ENCODE data around the gene ASRGL1.

DNA sequence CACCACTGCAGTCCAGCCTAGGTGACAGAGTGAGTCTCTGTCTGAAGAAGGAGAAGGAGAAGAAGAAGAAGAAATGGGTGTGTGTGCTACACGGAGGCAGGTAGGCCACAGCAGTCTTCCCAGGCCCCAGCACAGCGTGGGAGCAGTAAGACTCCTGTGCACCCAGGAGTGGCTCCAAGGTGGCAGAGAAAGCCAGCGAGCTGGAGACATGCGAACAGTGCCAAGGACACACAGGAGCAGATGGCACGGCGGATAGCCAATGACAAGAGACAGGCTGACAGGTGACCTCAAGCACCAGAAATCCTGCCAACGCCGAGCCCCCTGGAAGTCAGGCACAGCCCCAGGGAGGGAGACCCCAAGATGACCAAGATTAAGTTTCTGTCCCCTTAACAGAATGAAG, 72.6 kb downstream of the ASRGL1 start:
- TF ChIP-seq, protein P1, sequence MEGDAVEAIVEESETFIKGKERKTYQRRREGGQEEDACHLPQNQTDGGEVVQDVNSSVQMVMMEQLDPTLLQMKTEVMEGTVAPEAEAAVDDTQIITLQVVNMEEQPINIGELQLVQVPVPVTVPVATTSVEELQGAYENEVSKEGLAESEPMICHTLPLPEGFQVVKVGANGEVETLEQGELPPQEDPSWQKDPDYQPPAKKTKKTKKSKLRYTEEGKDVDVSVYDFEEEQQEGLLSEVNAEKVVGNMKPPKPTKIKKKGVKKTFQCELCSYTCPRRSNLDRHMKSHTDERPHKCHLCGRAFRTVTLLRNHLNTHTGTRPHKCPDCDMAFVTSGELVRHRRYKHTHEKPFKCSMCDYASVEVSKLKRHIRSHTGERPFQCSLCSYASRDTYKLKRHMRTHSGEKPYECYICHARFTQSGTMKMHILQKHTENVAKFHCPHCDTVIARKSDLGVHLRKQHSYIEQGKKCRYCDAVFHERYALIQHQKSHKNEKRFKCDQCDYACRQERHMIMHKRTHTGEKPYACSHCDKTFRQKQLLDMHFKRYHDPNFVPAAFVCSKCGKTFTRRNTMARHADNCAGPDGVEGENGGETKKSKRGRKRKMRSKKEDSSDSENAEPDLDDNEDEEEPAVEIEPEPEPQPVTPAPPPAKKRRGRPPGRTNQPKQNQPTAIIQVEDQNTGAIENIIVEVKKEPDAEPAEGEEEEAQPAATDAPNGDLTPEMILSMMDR (conservative IDR thresholded peaks at IDR 0.05; ENCODE audit: low read depth, low read length) = no peak
- no peak for TF ChIP-seq EZH2 (IDR thresholded peaks at IDR 0.05; ENCODE audit: low read length, unreplicated experiment)
- TF ChIP-seq EZH2phosphoT487 (IDR thresholded peaks at IDR 0.05; ENCODE audit: borderline replicate concordance, low read length) = no peak

All from PC-3 (cell line).